NCI-H1048 (cell line): ENCODE results near the gene ZRANB3.
"Not testable (repeated sequence)": the region's sequence is repeated elsewhere in the genome, so short reads cannot be mapped to it uniquely, and the experiment has no call there.

Source experiments
- DNase-seq: peaks from one replicate; lab custom pipeline; 2025; lab: John Stamatoyannopoulos, UW

ZRANB3 gene

GRCh38 chr2:135530313-135531230, at the start of gene ZRANB3:
ZRANB3 (minus strand) TSS chr2:135531218.
- DNase-seq: peak; percentile 94

DNA sequence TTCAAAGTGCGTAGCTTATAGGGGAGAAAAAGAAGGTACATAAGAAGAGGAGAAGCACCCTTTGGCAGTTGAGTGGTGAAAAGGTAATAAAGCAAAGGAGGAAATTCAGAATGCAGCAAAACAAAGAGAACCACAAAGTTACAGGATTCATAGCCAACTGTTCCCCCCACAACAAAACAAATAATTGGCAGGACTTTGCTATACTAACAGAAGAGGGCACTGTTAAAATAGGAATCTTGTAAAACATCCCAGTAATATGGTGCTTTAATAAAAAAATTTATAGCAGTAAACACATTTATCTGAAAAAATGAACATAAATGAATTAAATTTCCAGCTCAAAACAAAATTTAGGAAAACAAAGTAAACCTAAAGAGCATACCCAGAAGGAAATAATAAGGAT, 42.6 kb upstream of the ZRANB3 start:
- DNase-seq: no peak

- no peak for DNase-seq
Measured at GRCh38 chr2:135570884-135571283, 39.9 kb upstream of the ZRANB3 start.

GRCh38 chr2:135563793-135564192, 32.8 kb upstream of the ZRANB3 start:
- no peak for DNase-seq

GRCh38 chr2:135561925-135562324, 30.9 kb upstream of the ZRANB3 start:
- no peak for DNase-seq

GRCh38 chr2:135557530-135557929, 26.5 kb upstream of the ZRANB3 start:
- DNase-seq: no peak

GRCh38 chr2:135555311-135555710, 24.3 kb upstream of the ZRANB3 start:
- no peak for DNase-seq

- no peak for DNase-seq
Measured at GRCh38 chr2:135552887-135553286, 21.9 kb upstream of the ZRANB3 start.

DNA sequence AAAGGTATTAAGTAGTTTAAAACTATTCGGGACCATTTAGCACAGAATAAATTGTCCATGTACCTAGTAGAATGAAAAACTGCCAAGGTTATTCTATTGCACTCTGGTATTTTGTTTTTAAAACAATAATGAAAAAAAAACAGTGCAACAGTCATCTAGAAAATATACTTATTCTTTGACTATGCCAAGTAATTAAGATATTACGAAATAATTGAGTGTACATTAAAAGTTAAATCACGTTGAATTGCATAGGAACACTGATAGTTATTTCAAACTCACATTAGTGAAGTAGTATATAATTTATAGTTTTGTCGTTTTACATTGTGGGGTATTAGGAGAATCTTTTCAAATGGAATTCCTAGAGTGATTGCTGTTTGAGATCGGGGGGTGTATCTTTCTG, 20.3 kb upstream of the ZRANB3 start:
- DNase-seq: no peak

GRCh38 chr2:135547311-135547710, 16.3 kb upstream of the ZRANB3 start:
- DNase-seq: no peak

DNA sequence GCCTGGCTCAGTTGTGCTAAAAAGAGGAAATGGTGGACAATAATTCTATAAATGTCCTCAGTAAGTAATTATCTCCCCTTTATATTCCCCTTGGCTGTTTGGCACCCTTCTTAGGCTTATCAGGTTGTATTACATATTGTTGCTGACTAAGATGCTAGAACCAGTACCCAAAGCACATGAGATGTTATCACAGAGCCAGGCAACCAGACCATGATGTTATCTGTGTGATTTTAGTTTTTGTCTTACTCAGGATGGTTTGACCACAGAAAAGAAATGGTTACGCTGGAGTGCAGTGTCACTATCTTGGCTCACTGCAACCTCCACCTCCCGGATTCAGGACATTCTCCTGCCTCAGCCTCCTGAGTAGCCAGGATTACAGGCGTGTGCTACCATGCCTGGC, 15.4 kb upstream of the ZRANB3 start:
- DNase-seq: no peak

- not testable (repeated sequence) for DNase-seq
Measured at GRCh38 chr2:135533545-135533944, 2.5 kb upstream of the ZRANB3 start.

DNA sequence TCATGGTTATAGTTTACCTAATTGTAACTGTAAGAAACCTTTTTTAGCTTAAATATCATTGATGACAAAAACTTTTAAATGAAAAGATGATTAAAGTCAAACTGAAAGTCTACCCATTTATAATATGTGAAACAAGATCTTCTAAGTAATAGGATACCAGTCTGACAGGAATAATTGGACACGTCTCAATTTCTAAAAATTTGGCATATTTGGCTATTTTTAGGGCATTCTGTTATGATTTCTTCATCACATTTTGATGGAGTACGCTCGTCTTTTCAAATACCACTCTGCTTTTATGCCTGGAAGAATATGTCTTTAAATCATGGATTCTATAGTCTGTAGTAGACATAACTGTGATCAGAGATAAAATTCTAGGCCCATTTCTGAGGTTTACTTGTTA, 1.6 kb upstream of the ZRANB3 start:
- DNase-seq: no peak

- peak; percentile 97 for DNase-seq
Measured at GRCh38 chr2:135531231-135532197, 496 bp upstream of the ZRANB3 start, which contains the start of gene R3HDM1. R3HDM1 (plus strand) TSS chr2:135531484; CDS start chr2:135604846, 73,362 bp downstream.

- no peak for DNase-seq
Measured at GRCh38 chr2:135528006-135528405, 3.0 kb downstream of the ZRANB3 start.

GRCh38 chr2:135525786-135526185, 5.2 kb downstream of the ZRANB3 start:
- no peak for DNase-seq

- no peak for DNase-seq
Measured at GRCh38 chr2:135512099-135512498, 18.9 kb downstream of the ZRANB3 start.

GRCh38 chr2:135510577-135510976, 20.4 kb downstream of the ZRANB3 start:
- DNase-seq: no peak

- no peak for DNase-seq
Measured at GRCh38 chr2:135504811-135505210, 26.2 kb downstream of the ZRANB3 start.

- not testable (repeated sequence) for DNase-seq
Measured at GRCh38 chr2:135498588-135498987, 32.4 kb downstream of the ZRANB3 start.

DNA sequence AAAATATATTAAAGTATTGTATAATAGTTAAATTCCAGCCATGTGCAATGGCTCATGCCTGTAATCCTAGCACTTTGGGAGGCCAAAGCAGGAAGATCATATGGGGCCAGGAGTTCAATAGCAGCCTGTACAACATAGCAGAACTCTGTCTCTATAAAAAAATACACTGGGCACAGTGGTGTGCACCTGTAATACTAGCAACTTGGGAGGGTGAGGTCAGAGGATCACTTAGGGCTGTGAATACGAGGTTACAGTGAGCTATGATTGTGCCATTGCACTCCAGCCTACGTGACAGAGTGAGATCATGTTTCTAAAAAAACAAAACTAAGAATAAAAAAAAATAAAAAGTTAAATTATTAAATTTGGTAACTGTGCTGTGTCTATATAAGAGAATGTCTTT, 36.1 kb downstream of the ZRANB3 start:
- DNase-seq: no peak

DNA sequence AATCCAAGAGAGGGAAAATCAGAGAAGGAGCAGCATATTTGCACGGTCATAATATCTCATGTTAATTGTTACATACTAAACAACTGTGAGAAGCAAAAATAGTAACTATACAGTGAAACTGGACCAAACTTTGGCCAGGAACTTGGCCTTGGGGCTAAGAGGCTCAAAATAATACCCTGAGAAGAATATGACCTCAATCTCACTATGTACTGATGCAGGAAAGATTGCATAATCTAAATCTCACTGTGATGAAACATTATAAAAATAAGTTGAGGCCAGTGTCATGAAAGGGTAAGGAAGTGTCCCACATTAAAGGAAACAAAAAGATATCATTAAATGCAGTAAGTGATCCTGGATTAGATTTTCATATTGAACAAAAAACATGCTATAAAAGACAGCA, 36.5 kb downstream of the ZRANB3 start:
- no peak for DNase-seq

DNA sequence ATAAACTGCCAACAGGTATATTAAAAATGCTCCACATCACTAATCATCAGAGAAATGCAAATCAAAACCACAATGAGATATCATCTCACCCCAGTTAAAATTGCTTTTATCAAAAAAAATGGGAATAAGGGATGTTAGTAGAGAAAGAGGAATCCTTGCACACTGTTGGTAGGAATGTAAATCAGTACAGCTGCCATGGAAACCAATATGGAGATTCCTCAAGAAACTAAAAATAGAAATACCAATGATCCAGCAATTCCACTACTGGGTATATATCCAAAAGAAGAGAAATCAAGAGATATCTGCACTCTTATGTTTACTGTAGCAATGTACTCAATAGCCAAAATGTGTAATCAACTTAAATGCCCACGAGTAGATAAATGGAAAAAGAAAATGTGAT, 40.6 kb downstream of the ZRANB3 start:
- no peak for DNase-seq
